Pons (tissue), 1 donor: Measurements from ENCODE around the gene UBXN7.
"Not testable (repeated sequence)": the region's sequence is repeated elsewhere in the genome, so short reads cannot be mapped to it uniquely, and the experiment has no call there.

Experiments
- DNase-seq: peaks from one replicate; pipeline ENCODE4 v3.0.0-alpha.2; 2016; ENCODE audit warnings: low spot score

The UBXN7 gene

DNA sequence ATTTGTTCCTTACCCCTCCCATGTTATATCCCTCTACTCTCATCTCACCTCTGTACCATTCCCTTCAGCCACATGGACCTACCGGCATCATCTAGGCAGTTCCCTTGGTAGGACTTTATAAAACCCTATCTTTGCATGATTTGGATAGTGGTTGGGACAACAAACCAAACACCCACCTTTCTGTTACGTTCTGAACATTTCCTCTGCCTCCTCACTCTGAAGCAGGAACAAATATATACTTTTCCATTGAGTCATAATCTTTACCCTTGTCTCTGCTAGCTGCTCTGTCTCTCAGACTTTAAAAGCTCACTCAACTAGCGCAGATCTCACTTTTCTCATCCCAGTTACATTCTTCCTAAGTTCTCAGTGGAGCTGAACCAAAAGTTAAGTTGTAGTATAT is 17.8 kb downstream of the UBXN7 start:
- no peak for DNase-seq

DNA sequence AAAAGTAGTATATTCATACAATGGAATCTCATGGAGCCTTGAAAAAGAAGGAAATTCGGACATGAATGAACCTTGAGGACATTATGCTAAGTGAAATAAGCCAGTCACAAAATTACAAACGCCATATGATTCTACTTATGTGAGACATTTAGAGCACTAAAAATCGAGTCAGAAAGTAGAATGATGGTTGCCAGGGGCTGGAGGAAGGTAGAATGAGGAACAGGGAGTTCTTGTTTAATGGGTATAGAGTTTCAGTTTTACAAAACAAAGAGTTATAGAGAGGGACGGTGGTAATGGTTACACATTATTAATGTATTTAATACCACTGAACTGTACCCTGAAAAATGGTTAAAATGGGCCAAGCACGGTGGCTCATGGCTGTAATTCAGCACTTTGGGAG is 19.5 kb downstream of the UBXN7 start:
- no peak for DNase-seq

DNA sequence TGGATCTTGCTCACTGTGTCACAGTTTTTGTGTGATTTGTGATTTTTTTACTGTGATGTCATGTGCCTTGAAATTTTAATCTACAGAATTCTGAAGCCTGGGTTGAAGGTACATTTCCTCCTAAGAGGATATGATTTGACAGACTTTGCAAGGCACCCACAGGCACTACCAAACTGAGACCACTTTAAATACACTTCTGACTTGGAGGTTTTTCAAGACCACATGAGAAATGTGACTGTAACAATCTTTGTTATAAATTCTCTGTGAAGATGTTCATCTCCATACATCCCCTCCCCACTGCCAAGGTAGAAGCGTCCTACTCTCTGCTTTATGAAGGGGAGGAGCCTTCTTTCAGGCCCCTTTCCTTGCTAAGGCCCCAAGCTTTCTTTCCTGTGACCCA is 22.8 kb downstream of the UBXN7 start:
- DNase-seq = no peak

GRCh38 chr3:196408565-196409300 is 23.5 kb downstream of the UBXN7 start:
- no peak for DNase-seq

GRCh38 chr3:196406811-196407470 is 25.3 kb downstream of the UBXN7 start:
- DNase-seq = no peak

GRCh38 chr3:196400331-196400730 is 31.9 kb downstream of the UBXN7 start:
- DNase-seq = no peak

- no peak for DNase-seq
These were observed 32.7 kb downstream of the UBXN7 start for GRCh38 chr3:196399485-196399945.

DNA sequence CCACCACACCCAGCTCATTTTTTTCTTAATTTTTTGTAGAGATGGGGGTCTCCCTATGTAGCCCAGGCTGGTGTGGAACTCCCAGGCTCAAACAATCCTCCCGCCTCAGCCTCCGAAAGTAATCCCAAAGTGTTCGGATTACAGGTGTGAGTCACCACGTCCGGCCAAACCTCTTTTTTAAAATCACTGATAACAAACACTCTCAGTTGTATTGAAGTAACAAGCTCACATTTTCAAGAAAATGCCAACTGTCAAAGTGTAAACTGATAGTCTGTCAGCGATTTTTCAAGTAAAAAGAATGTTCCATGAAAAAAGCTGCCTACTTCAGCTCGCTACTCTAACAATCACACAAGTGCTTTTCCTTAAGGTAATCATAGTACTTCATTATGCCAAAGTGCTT is 33.4 kb downstream of the UBXN7 start:
- DNase-seq = no peak

DNA sequence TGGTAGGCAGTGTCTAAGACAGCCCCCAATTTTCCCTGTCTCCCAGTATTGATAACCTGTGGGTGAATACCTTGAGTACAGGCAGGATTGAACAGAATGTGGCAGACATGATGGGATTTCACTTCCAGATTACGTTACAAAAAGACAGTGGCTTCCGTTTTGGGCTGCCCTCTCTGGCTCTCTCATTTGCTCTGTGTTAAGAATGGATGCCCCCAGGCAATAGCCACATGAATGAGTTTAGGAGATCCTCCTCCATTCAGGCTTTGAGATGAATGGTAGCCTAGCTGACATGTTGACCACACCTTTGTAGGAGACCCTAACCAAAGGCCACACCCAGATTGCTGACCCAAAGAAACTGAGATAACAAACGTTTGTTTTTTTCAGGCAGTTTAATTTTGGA is 34.3 kb downstream of the UBXN7 start:
- no peak for DNase-seq

DNA sequence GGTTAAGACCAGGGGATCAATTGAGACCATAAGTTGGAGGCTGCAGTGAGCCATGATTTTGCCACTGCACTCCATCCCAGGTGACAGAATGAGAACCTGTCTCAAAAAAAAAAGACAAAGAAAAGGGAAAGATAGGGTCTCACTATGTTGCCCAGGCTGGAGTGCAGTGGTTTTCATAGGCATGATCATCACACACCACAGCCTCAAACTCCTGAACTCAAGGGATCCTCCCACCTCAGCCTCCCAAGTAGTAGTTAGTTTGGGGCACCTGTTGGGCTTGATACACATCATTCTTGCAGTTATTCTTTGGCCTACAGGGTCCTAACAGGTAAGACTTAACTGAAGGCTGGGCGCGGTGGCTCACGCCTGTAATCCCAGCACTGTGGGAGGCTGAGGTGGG is 42.1 kb downstream of the UBXN7 start:
- no peak for DNase-seq

DNA sequence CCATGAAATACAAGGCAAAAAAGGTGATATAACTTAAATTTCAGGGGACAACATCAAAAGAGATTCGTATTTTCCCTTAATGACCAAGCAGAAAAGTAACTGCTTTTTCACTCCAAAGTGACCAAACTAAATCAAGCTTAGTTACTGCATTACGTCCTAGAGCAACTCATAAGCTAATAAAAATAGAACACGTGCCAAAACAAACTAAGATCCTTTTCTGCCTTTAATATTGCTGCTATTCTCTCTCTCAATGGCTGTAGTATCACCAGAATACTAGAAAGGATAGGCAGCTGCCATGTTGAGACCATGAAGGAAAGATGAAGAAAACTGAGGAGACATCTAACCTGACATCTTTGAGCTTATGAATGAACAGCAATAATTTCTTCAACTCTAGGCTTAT is 43.3 kb downstream of the UBXN7 start:
- no peak for DNase-seq

DNA sequence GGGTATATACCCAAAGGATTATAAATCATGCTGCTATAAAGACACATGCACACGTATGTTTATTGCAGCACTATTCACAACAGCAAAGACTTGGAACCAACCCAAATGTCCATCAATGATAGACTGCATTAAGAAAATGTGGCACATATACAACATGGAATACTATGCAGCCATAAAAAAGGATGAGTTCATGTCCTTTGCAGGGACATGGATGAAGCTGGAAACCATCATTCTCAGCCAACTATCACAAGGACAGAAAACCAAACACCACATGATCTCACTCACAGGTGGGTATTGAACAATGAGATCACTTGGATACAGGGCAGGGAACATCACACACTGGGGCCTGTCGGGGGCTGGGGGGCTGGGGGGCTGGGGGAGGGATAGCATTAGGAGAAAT is 44.3 kb downstream of the UBXN7 start:
- DNase-seq = not testable (repeated sequence)

- not testable (repeated sequence) for DNase-seq
These were observed 45.4 kb downstream of the UBXN7 start for GRCh38 chr3:196386797-196387196.

DNA sequence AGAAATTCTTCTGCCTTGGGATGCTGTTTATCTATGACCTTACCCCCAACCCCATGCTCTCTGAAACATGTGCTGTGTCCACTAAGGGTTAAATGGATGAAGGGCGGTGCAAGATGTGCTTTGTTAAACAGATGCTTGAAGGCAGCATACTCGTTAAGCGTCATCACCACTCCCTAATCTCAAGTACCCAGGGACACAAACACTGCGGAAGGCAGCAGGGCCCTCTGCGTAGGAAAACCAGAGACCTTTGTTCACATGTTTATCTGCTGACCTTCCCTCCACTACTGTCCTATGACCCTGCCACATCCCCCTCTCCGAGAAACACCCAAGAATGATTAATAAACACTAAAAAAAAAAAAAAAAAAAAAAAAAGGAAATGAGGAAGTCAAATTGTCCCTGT is 46.2 kb downstream of the UBXN7 start:
- DNase-seq = not testable (repeated sequence)

DNA sequence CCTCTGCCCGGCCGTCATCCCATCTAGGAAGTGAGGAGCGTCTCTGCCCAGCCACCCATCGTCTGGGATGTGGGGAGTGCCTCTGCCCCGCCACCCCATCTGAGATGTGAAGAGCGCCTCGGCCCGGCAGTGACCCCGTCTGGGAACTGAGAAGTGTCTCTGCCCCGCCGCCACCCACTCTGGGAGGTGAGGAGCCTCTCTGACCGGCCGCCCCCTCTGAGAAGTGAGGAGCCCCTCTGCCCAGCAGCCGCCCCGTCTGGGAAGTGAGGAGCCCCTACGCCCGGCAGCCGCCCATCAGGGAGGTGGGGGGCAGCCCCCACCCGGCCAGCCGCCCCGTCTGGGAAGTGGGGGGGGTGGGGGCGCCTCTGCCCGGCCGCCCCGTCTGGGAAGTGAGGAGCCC is 46.8 kb downstream of the UBXN7 start:
- not testable (repeated sequence) for DNase-seq

GRCh38 chr3:196378146-196378841 is 53.9 kb downstream of the UBXN7 start:
- no peak for DNase-seq

DNA sequence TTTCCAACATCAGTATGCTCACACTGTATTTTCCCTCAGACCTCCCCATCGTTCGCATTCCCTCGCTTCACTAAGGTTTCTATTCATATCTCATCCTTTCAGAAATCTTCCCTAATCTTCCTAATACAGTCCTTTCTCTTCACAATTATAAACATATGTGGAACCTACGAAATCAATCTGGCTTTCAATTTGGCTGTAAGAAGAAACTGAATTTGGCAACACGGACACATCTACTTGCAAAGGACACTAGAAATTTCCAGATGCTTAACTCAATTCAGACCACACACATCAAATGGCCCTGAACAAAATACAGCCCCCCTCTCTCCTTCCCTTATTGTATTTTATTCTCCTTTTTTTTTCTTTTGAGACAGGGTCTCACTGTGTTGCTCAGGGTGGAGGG is 54.9 kb downstream of the UBXN7 start:
- no peak for DNase-seq

GRCh38 chr3:196365736-196366135 is 66.5 kb downstream of the UBXN7 start:
- peak; percentile 4 for DNase-seq

GRCh38 chr3:196360586-196360985 is 71.6 kb downstream of the UBXN7 start:
- DNase-seq = no peak

DNA sequence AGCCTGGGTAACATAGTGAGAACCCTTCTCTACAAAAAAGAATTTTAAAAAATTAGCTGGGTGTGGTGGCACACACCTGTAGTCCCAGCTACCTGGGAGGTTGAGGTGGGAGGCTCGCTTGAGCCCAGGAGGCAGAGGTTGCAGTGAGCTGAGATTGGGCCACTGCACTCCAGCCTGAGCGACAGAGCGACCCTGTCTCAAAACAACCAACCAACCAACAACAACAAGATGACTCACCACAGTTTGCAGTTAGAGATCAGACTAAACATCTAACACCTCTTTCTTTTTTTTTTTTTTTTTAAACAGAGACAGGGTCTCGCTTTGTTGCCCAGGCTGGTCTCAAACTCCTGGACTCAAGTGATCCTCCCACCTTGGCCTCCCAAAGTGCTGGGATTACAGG is 73.7 kb downstream of the UBXN7 start:
- DNase-seq = not testable (repeated sequence)

GRCh38 chr3:196357905-196358304 is 74.3 kb downstream of the UBXN7 start:
- DNase-seq = no peak

DNA sequence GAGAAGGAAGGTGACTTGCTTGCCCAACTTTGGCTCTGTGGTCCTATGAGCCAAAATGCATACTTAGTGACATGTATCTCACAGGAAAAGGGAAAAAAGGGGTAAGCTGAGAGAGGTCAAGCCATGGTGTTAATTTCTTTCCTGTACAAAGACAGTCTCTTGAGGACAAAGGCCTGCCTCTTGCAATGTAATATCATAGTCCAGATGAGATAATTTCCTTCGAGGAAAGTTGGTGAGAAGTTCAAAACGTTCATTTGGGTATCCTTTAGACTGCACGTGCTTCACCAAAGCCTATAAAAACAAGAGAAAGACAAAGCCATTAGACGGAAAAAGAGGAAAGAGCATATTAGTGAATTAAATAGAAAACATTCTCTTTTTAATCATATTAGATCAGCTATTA is 75.7 kb downstream of the UBXN7 start:
- DNase-seq = no peak

DNA sequence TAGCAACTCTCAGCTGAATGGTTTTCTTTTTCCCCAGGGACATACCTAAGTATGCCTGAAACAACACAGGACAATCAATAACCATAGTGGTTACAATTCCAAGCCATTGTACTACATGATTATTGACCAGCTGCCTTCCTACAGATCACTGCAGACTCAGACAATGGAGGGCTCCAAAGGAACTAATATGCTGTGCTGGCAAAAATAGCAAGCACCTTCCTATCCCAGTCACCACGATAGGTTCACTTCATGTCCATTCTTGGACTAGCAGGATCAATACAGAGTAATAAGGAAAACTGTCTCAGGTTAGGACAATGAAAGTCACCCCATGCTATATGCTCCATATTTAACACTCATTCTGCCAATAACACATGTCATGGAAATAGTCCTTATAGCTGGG is 76.6 kb downstream of the UBXN7 start:
- DNase-seq = no peak
